Prostate gland (tissue), 2 donors: ENCODE results near the gene TRMT2A. TPM values are rescaled to one million over a fixed set of nuclear protein-coding genes. Genes with fewer than 3 reads are reported as not detected.

Experiments
- DNase-seq: peaks from one replicate; pipeline ENCODE4 v3.0.0-alpha.2; 2019; ENCODE audit warnings: low spot score
- H3K27ac ChIP-seq, 2 donors: fragments of 200-600 bp; sonication (generic); 2 replicates each; pipeline ENCODE4 v1.5.1; 2017 to 2019
- H3K27me3 ChIP-seq: fragments of 200-600 bp; sonication (generic); replicated peaks from 2 replicates; pipeline ENCODE4 v1.5.1; 2019; ENCODE audit not compliant: insufficient read depth
- H3K36me3 ChIP-seq, 2 donors: fragments of 200-600 bp; sonication (generic); 1 replicate in 1 of 2; 2 replicates in 1 of 2; pipeline versions ENCODE4 v1.5.1 to v1.8.1; 2017 to 2019
- H3K4me1 ChIP-seq: fragments of 200-600 bp; sonication (generic); replicated peaks from 2 replicates; pipeline ENCODE4 v1.5.1; 2019
- H3K4me3 ChIP-seq, 2 donors: fragments of 200-600 bp; sonication (generic); 2 replicates each; pipeline ENCODE4 v1.5.1; 2017 to 2019
- H3K9me3 ChIP-seq: fragments of 200-600 bp; sonication (generic); 2 replicates; pipeline ENCODE4 v1.5.1; 2017
- CTCF ChIP-seq, 4 experiments: fragments of 200-600 bp in 2 of 4; fragments of 450-650 bp in 2 of 4; sonication (generic) in 2 of 4; IDR thresholded peaks; 1 replicate in 3 of 4; 2 replicates in 1 of 4; pipeline ENCODE4 v1.5.1; 2016 to 2019; ENCODE audit warnings: antibody characterized with exemption in 4 of 4, mild to moderate bottlenecking in 2 of 4, moderate library complexity in 2 of 4
- POLR2A ChIP-seq: fragments of 450-650 bp; IDR thresholded peaks from one replicate; pipeline ENCODE4 v1.6.1; 2016; ENCODE audit warnings: antibody characterized with exemption, mild to moderate bottlenecking
- POLR2AphosphoS5 ChIP-seq: sonication (generic); formaldehyde crosslinking; IDR thresholded peaks from one replicate; pipeline ENCODE4 v1.6.1; 2017; ENCODE audit warnings: antibody characterized with exemption
- WGBS: methylation state at CpG from one replicate; pipeline ENCODE4 v1.1.5; 2018; 5-methylcytosine and 5-hydroxymethylcytosine counted together
- intact Hi-C: fragments of 100-400 bp; cut with DNase I; formaldehyde crosslinking; loops from one replicate; pipeline ENCODE4 v1.14.2; 2022
- total RNA-seq, 2 donors: library from RNA; depleted of rRNA; stranded (reverse); fragments of >200 nt; gene quantifications; one replicate each; pipeline ENCODE4 v1.1.0, GENCODE V29; 2016

The TRMT2A gene
- total RNA-seq, 2 donors from 2014 or later = 65.8 to 123 TPM

DNA sequence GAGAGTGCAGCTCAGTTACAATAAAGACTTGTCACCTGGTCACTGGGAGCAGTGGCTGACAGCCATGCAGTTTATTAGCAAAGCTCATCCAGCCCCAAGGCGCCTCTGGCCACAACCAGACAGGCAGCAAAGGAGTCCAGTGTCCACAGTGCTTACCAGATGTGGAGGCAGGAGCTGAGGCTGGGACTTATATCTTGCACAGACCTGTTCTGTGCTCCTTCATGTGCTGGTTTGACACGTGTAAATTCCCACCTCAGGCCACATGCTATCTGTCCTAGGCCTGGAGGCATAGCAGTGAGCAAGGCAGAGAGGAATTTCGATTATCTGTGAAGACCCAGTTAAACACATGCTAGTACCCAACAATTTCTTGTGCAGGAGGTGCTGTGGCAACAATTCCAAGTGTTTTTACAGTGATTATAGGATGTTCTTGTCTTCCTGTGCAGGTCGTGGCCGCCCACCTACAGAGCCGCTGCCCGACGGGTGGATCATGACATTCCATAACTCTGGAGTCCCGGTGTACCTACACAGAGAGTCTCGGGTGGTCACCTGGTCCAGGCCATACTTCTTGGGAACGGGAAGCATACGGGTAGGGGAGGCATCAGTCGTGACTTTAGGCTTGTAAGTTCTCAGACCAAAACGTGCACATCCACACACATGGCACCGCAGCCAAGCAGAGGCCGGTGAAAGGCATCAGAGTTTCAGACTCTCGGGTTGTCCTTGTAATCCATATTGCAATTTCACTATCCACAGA lies 27.6 kb downstream of the TRMT2A start:
- Histone ChIP-seq H3K36me3 (peaks cover 16 to 60% of the 10 kb centered on the region in 2 donors), H3K27ac (no peak overlapping the region), H3K27me3 (no peaks in the 10 kb centered on the region), H3K9me3 (no peaks in the 10 kb centered on the region), H3K4me1 (peaks cover 7% of the 10 kb centered on the region), H3K4me3 (no peak overlapping the region)
- DNase-seq = no peak
- TF ChIP-seq CTCF (IDR thresholded peaks at IDR 0.05) = no peak
- TF ChIP-seq POLR2A = no peak
- no peak for TF ChIP-seq POLR2AphosphoS5
- 87% methylated on average over 17 of the region's 17 CpGs for WGBS
- intact Hi-C loops = no loop called here

DNA sequence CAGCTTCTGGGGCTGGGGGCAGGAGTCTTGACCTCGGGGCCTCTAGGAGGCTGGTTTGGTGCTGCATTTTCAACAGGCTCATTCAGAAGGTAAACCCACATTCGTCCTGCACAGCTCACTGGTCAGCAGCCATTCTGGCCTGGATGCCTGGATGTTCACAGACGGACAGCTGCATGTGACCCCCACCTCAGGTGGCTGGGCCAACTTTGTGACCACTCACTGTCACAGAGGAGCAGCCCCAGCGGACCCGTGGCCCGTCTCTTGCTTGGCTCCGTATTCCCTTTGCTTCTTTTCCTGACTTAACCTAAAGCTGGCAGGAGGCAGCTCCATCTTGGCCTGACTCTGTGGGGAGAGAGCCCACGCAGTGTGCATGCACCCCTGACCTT lies 28.8 kb downstream of the TRMT2A start:
- no peak for TF ChIP-seq CTCF (IDR thresholded peaks at IDR 0.05)
- no peak for TF ChIP-seq POLR2AphosphoS5
- TF ChIP-seq POLR2A = no peak
- 93% methylated on average over 8 of the region's 8 CpGs for WGBS
- intact Hi-C loops = no loop called here
- Histone ChIP-seq H3K4me1 (peaks cover 11% of the 10 kb centered on the region), H3K36me3 (peaks cover 13 to 60% of the 10 kb centered on the region in 2 donors), H3K4me3 (no peak overlapping the region), H3K27me3 (no peaks in the 10 kb centered on the region), H3K9me3 (no peaks in the 10 kb centered on the region), H3K27ac (no peak overlapping the region)
- DNase-seq = no peak

GRCh38 chr22:20087319-20088262 lies 29.4 kb downstream of the TRMT2A start:
- TF ChIP-seq POLR2A = no peak
- no peak for TF ChIP-seq CTCF (IDR thresholded peaks at IDR 0.05)
- TF ChIP-seq POLR2AphosphoS5 = no peak
- H3K27me3 ChIP-seq = no peaks in the 10 kb centered on the region
- peaks cover 13 to 60% of the 10 kb centered on the region in 2 donors for H3K36me3 ChIP-seq
- 91% methylated on average over 14 of the region's 14 CpGs for WGBS
- H3K4me3 ChIP-seq = no peak overlapping the region
- no peaks in the 10 kb centered on the region for H3K9me3 ChIP-seq
- H3K27ac ChIP-seq = no peak overlapping the region
- no peak for DNase-seq
- peaks cover 15% of the 10 kb centered on the region for H3K4me1 ChIP-seq
- intact Hi-C loops = no loop called here

DNA sequence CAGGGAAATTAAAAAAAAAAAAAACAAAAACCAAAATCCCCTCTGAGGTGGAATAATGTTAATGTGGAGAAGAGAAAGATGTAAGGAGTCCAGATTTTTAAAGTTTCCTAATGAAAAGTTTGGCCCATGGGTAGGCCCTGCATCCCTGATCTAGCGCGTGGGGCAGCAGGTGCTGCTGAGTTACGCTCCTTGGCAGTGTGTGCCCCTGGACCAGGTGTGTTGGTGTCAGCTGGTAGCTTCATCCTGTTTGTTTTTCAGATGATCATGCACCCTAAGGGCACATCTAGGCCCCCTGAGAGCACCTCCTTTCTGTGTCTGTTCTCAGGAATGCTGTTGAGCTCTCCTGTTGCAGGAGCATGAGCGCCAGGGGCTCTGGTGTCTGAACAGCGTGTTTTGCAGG lies 30.3 kb downstream of the TRMT2A start:
- TF ChIP-seq POLR2A (no peak), CTCF (IDR thresholded peaks at IDR 0.05) (no peak), POLR2AphosphoS5 (no peak)
- 92% methylated on average over 5 of the region's 5 CpGs for whole genome bisulfite sequencing
- peaks cover 13 to 52% of the 10 kb centered on the region in 2 donors for H3K36me3 ChIP-seq
- no peaks in the 10 kb centered on the region for H3K9me3 ChIP-seq
- peaks cover 15% of the 10 kb centered on the region for H3K4me1 ChIP-seq
- no peaks in the 10 kb centered on the region for H3K27me3 ChIP-seq
- DNase-seq = no peak
- no peak overlapping the region for H3K4me3 ChIP-seq
- no peak overlapping the region for H3K27ac ChIP-seq
- intact Hi-C loops = no loop called here
